Astrocyte of the cerebellum (primary cell): ENCODE results near the gene CLASP2.
A peak's percentile ranks its signal among the peaks of the same experiment; 100 is the strongest.
"Not testable (repeated sequence)": the region's sequence is repeated elsewhere in the genome, so short reads cannot be mapped to it uniquely, and the experiment has no call there.

ENCODE experiments used
- DNase-seq: peaks from one replicate; pipeline ENCODE4 v3.0.0-alpha.2; 2011; ENCODE audit warnings: low read depth
- H3K4me3 ChIP-seq: 2 replicates; pipeline ENCODE4 v1.5.1; 2011; ENCODE audit warnings: mild to moderate bottlenecking, low read depth, low read length, moderate library complexity
- CTCF ChIP-seq: IDR thresholded peaks from 2 replicates; pipeline ENCODE4 v1.5.1; 2012; ENCODE audit warnings: low read length, low read depth, moderate library complexity, mild to moderate bottlenecking; ENCODE audit errors: missing control alignments
- in situ Hi-C: cut with HindIII; loops from 2 replicates; pipeline ENCODE4 v1.10.0; 2017; ENCODE audit warnings: low sequenced_read_pairs

The CLASP2 gene

GRCh38 chr3:33658991-33659848, 58.8 kb downstream of the CLASP2 start:
- DNase-seq, result peak; percentile 44
- H3K4me3 ChIP-seq, result peak overlapping the region; percentile 51
- TF ChIP-seq CTCF, result no peak
- in situ Hi-C loops, result no loop called here

- in situ Hi-C loops, result no loop called here
- no peak for DNase-seq
- TF ChIP-seq CTCF, result no peak
- peak overlapping the region; percentile 51 for H3K4me3 ChIP-seq
Observed at GRCh38 chr3:33658621-33658990, 59.4 kb downstream of the CLASP2 start.

- TF ChIP-seq CTCF, result no peak
- DNase-seq, result no peak
- in situ Hi-C loops, result no loop called here
- peak overlapping the region; percentile 51 for H3K4me3 ChIP-seq
Observed at GRCh38 chr3:33658039-33658438, 60.0 kb downstream of the CLASP2 start.

GRCh38 chr3:33652736-33653135, 65.3 kb downstream of the CLASP2 start:
- H3K4me3 ChIP-seq, result no peak overlapping the region
- TF ChIP-seq CTCF, result no peak
- in situ Hi-C loops, result no loop called here
- no peak for DNase-seq

GRCh38 chr3:33651101-33651500, 67.0 kb downstream of the CLASP2 start:
- in situ Hi-C loops, H3K4me3 ChIP-seq, DNase-seq: not testable (repeated sequence)

GRCh38 chr3:33650495-33650894, 67.6 kb downstream of the CLASP2 start:
- in situ Hi-C loops, result no loop called here
- no peak for DNase-seq
- no peak overlapping the region for H3K4me3 ChIP-seq
- TF ChIP-seq CTCF, result no peak

GRCh38 chr3:33648793-33649192, 69.3 kb downstream of the CLASP2 start:
- no peak overlapping the region for H3K4me3 ChIP-seq
- in situ Hi-C loops, result no loop called here
- TF ChIP-seq CTCF, result no peak
- no peak for DNase-seq
